CD4-positive, alpha-beta memory T cell (primary cell): Measurements from ENCODE around the gene DPM2. TPM values are rescaled to one million over a fixed set of nuclear protein-coding genes. Genes with fewer than 3 reads are reported as not detected.

Experiments used
- CTCF ChIA-PET: fragments of 350-600 bp; sonication (Branson Sonifier 250); formaldehyde crosslinking; loops from one replicate; lab custom pipeline; 2021; ENCODE audit warnings: inconsistent platforms; ENCODE audit not compliant: partially characterized antibody; lab: Charles Lee
- POLR2A ChIA-PET: fragments of 350-600 bp; sonication (Branson Sonifier 250); formaldehyde crosslinking; loops from one replicate; lab custom pipeline; 2021; ENCODE audit not compliant: partially characterized antibody; lab: Charles Lee
- DNase-seq, 5 donors: peaks; one replicate each; pipeline versions ENCODE4 v3.0.0 to v3.0.0-alpha.2; 2020 to 2022; ENCODE audit warnings: mixed read lengths in 1 of 5
- H3K27ac ChIP-seq: one replicate; pipeline ENCODE4 v1.7.0; 2013; ENCODE audit warnings: low read depth, low read length
- H3K27me3 ChIP-seq: 2 replicates; pipeline ENCODE4 v1.7.0; 2013; ENCODE audit warnings: mild to moderate bottlenecking, low read length, moderate library complexity; ENCODE audit not compliant: insufficient read depth
- H3K36me3 ChIP-seq: 2 replicates; pipeline ENCODE4 v1.7.0; 2013; ENCODE audit warnings: mild to moderate bottlenecking, low read length, moderate library complexity; ENCODE audit not compliant: insufficient read depth
- H3K4me1 ChIP-seq: 2 replicates; pipeline ENCODE4 v1.7.0; 2013; ENCODE audit warnings: mild to moderate bottlenecking, low read length, moderate library complexity; ENCODE audit not compliant: insufficient read depth
- H3K4me3 ChIP-seq, 2 donors: one replicate each; pipeline ENCODE4 v1.7.0; 2013; ENCODE audit warnings: low read length in 2 of 2, mild to moderate bottlenecking in 1 of 2
- H3K9me3 ChIP-seq, 2 donors: one replicate each; pipeline ENCODE4 v1.7.0; 2013; ENCODE audit warnings: low read length in 2 of 2, control low read depth in 1 of 2; ENCODE audit not compliant: control insufficient read depth in 1 of 2
- H3K27ac Mint-ChIP-seq, 7 donors: one replicate each; pipeline ENCODE4 v1.8.0; 2020 to 2021; ENCODE audit warnings: mixed read lengths in 7 of 7, mild to moderate bottlenecking in 6 of 7, inconsistent platforms in 3 of 7, moderate library complexity in 3 of 7
- H3K27me3 Mint-ChIP-seq, 2 donors: one replicate each; pipeline ENCODE4 v1.8.0; 2020 to 2021; ENCODE audit warnings: mixed read lengths in 2 of 2
- H3K36me3 Mint-ChIP-seq, 2 donors: one replicate each; pipeline ENCODE4 v1.8.0; 2020 to 2021; ENCODE audit warnings: mixed read lengths in 2 of 2, inconsistent platforms in 1 of 2, mild to moderate bottlenecking in 1 of 2
- H3K4me1 Mint-ChIP-seq, 4 donors: one replicate each; pipeline ENCODE4 v1.8.0; 2020 to 2021; ENCODE audit warnings: mixed read lengths in 4 of 4, mild to moderate bottlenecking in 1 of 4
- H3K4me3 Mint-ChIP-seq, 8 donors: one replicate each; pipeline ENCODE4 v1.8.0; 2020 to 2021; ENCODE audit warnings: mixed read lengths in 8 of 8, mild to moderate bottlenecking in 7 of 8, moderate library complexity in 6 of 8, inconsistent platforms in 3 of 8
- H3K9me3 Mint-ChIP-seq, 8 donors: one replicate each; pipeline ENCODE4 v1.8.0; 2020 to 2021; ENCODE audit warnings: mixed read lengths in 8 of 8, mild to moderate bottlenecking in 5 of 8, inconsistent platforms in 3 of 8, moderate library complexity in 1 of 8
- intact Hi-C: fragments of 100-400 bp; cut with micrococcal nuclease; formaldehyde crosslinking; loops from one replicate; pipeline ENCODE4 v1.15.1; 2023
- polyA plus RNA-seq, 2 donors: library from polyadenylated mRNA; unstranded; fragments of 300-500 nt; fragmentation: Illumina TruSeq; gene quantifications; one replicate each; pipeline ENCODE4 v1.2.3, GENCODE V29; 2021
- total RNA-seq, 2 experiments: library from RNA; stranded (reverse); gene quantifications; one replicate each; pipeline ENCODE4 v1.2.3, GENCODE V29; 2021

The DPM2 gene, protein sequence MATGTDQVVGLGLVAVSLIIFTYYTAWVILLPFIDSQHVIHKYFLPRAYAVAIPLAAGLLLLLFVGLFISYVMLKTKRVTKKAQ
- total RNA-seq (10 to 100 TPM; 37.0 to 39.7 TPM), polyA plus RNA-seq (10 to 100 TPM; 41.0 to 43.1 TPM)

- Histone ChIP-seq H3K36me3 (peaks cover 22% of the 10 kb centered on the region), H3K4me1 (peaks cover 37% of the 10 kb centered on the region), H3K4me3 (peak within 1 kb of the TSS; percentile 37 to 73), H3K9me3 (no peaks in the 10 kb centered on the region), H3K27ac (peak within 1 kb of the TSS; percentile 75), H3K27me3 (no peaks in the 10 kb centered on the region)
- intact Hi-C loops = loop anchor here (5.0 kb wide), 1 partner anchor 35 kb away; no protein-coding TSS in a partner anchor
- H3K4me3 Mint-ChIP-seq = peak within 1 kb of the TSS; percentile 88 to 98 (median 91)
- H3K27ac Mint-ChIP-seq = peak within 1 kb of the TSS; percentile 89 to 97 (median 97)
- peaks cover 23 to 53% (median 41%) of the 10 kb centered on the region in 4 donors for H3K4me1 Mint-ChIP-seq
- ChIA-PET POLR2A (interaction anchor here (0.7 to 16.4 kb wide), 25 partner anchors 9 to 713 kb away, joined by 3 to 250 read pairs (median 3); partner anchors contain the start of genes BBLN, CDK9, EEIG1 and NAIF1), CTCF (interaction anchor here (1.0 to 11.2 kb wide), 5 partner anchors 16 to 150 kb away, joined by 3 to 216 read pairs (median 4); no protein-coding TSS in a partner anchor)
- H3K27me3 Mint-ChIP-seq = no peaks in the 10 kb centered on the region
- peak; percentile 85 to 89 (median 87) for DNase-seq
- H3K9me3 Mint-ChIP-seq = peaks cover 0 to 7% (median 0%) of the 10 kb centered on the region in 8 donors
- peaks cover 24 to 35% of the 10 kb centered on the region in 2 donors for H3K36me3 Mint-ChIP-seq
These were observed at the start of gene DPM2 for GRCh38 chr9:127937388-127938297. DPM2 (minus strand) TSS chr9:127937854; CDS start chr9:127937820, 34 bp downstream.

- Histone ChIP-seq H3K36me3 (no peaks in the 10 kb centered on the region), H3K4me1 (peaks cover 27% of the 10 kb centered on the region), H3K27ac (no peak overlapping the region), H3K27me3 (no peaks in the 10 kb centered on the region), H3K4me3 (no peak overlapping the region), H3K9me3 (no peaks in the 10 kb centered on the region)
- Mint-ChIP-seq H3K27me3 (no peaks in the 10 kb centered on the region), H3K36me3 (no peaks in the 10 kb centered on the region), H3K4me3 (no peak overlapping the region), H3K27ac (peak overlapping the region in 1 of 7 donors; percentile 31), H3K9me3 (no peaks in the 10 kb centered on the region), H3K4me1 (peaks cover 25 to 34% (median 30%) of the 10 kb centered on the region in 4 donors)
- DNase-seq = no peak
- intact Hi-C loops = no loop called here
- CTCF ChIA-PET = interaction anchor here (2.0 to 2.3 kb wide), 2 partner anchors 20 to 47 kb away, joined by 5 to 16 read pairs; no protein-coding TSS in a partner anchor
- POLR2A ChIA-PET = interaction anchor here (1.4 to 36.2 kb wide), 2 partner anchors 9 to 39 kb away, joined by 3 to 1317 read pairs; no protein-coding TSS in a partner anchor
These were observed 49.5 kb upstream of the DPM2 start for GRCh38 chr9:127987103-127987614.

- Mint-ChIP-seq H3K27ac (peak overlapping the region in 2 of 7 donors; percentile 37 to 64), H3K9me3 (no peaks in the 10 kb centered on the region), H3K4me1 (peaks cover 27 to 33% (median 29%) of the 10 kb centered on the region in 4 donors), H3K36me3 (peaks cover 0 to 3% of the 10 kb centered on the region in 2 donors), H3K4me3 (no peak overlapping the region), H3K27me3 (no peaks in the 10 kb centered on the region)
- DNase-seq = no peak
- no peaks in the 10 kb centered on the region for H3K36me3 ChIP-seq
- no peak overlapping the region for H3K27ac ChIP-seq
- intact Hi-C loops = no loop called here
- peaks cover 23% of the 10 kb centered on the region for H3K4me1 ChIP-seq
- no peak overlapping the region for H3K4me3 ChIP-seq
- H3K27me3 ChIP-seq = no peaks in the 10 kb centered on the region
- ChIA-PET POLR2A (interaction anchor here (0.9 to 36.2 kb wide), 6 partner anchors 8 to 41 kb away, joined by 3 to 1317 read pairs (median 4); no protein-coding TSS in a partner anchor), CTCF (interaction anchor here (1.1 to 2.3 kb wide), 3 partner anchors 13 to 49 kb away, joined by 3 to 16 read pairs (median 5); no protein-coding TSS in a partner anchor)
- H3K9me3 ChIP-seq = no peaks in the 10 kb centered on the region
These were observed 47.4 kb upstream of the DPM2 start for GRCh38 chr9:127985011-127985410.

- ChIA-PET POLR2A (interaction anchor here (0.5 to 36.2 kb wide), 5 partner anchors 15 to 42 kb away, joined by 3 to 1317 read pairs (median 294); no protein-coding TSS in a partner anchor), CTCF (interaction anchor here (1.3 kb wide), 1 partner anchor 42 kb away, joined by 3 read pairs; no protein-coding TSS in a partner anchor)
- H3K27me3 ChIP-seq = no peaks in the 10 kb centered on the region
- H3K27ac Mint-ChIP-seq = peak overlapping the region in 3 of 7 donors; percentile 24 to 53 (median 29)
- H3K4me3 ChIP-seq = no peak overlapping the region
- no peak overlapping the region for H3K27ac ChIP-seq
- H3K9me3 ChIP-seq = no peaks in the 10 kb centered on the region
- intact Hi-C loops = no loop called here
- no peaks in the 10 kb centered on the region for H3K9me3 Mint-ChIP-seq
- peaks cover 3 to 13% of the 10 kb centered on the region in 2 donors for H3K36me3 Mint-ChIP-seq
- no peaks in the 10 kb centered on the region for H3K36me3 ChIP-seq
- DNase-seq = no peak
- H3K27me3 Mint-ChIP-seq = no peaks in the 10 kb centered on the region
- peak overlapping the region in 1 of 8 donors; percentile 39 for H3K4me3 Mint-ChIP-seq
- H3K4me1 ChIP-seq = peaks cover 23% of the 10 kb centered on the region
- peaks cover 23 to 33% (median 29%) of the 10 kb centered on the region in 4 donors for H3K4me1 Mint-ChIP-seq
These were observed 46.2 kb upstream of the DPM2 start for GRCh38 chr9:127983847-127984289.

- no peak for DNase-seq
- no peak overlapping the region for H3K27ac ChIP-seq
- H3K36me3 Mint-ChIP-seq = peaks cover 9 to 19% of the 10 kb centered on the region in 2 donors
- H3K4me1 Mint-ChIP-seq = peaks cover 23 to 33% (median 31%) of the 10 kb centered on the region in 4 donors
- H3K9me3 Mint-ChIP-seq = no peaks in the 10 kb centered on the region
- CTCF ChIA-PET = interaction anchor here (0.8 to 1.5 kb wide), 6 partner anchors 25 to 53 kb away, joined by 3 to 6 read pairs (median 4); no protein-coding TSS in a partner anchor
- H3K27me3 ChIP-seq = no peaks in the 10 kb centered on the region
- POLR2A ChIA-PET = interaction anchor here (0.6 to 36.2 kb wide), 6 partner anchors 15 to 43 kb away, joined by 3 to 1317 read pairs (median 272); partner anchors contain the start of gene DPM2
- no peaks in the 10 kb centered on the region for H3K9me3 ChIP-seq
- H3K27me3 Mint-ChIP-seq = no peaks in the 10 kb centered on the region
- H3K4me3 Mint-ChIP-seq = peak overlapping the region in 7 of 8 donors; percentile 1 to 37 (median 31)
- H3K36me3 ChIP-seq = no peaks in the 10 kb centered on the region
- intact Hi-C loops = no loop called here
- H3K4me1 ChIP-seq = peaks cover 26% of the 10 kb centered on the region
- H3K27ac Mint-ChIP-seq = peak overlapping the region in 2 of 7 donors; percentile 65 to 94
- no peak overlapping the region for H3K4me3 ChIP-seq
These were observed 45.3 kb upstream of the DPM2 start for GRCh38 chr9:127982912-127983311.

- Histone ChIP-seq H3K4me1 (peaks cover 39% of the 10 kb centered on the region), H3K9me3 (no peaks in the 10 kb centered on the region), H3K27ac (peak overlapping the region; percentile 78), H3K36me3 (no peaks in the 10 kb centered on the region), H3K27me3 (no peaks in the 10 kb centered on the region), H3K4me3 (peak overlapping the region in 1 of 2 donors; percentile 54)
- Mint-ChIP-seq H3K4me1 (peaks cover 21 to 44% (median 32%) of the 10 kb centered on the region in 4 donors), H3K9me3 (no peaks in the 10 kb centered on the region), H3K27me3 (no peaks in the 10 kb centered on the region), H3K27ac (peak overlapping the region; percentile 91 to 96 (median 93)), H3K36me3 (peaks cover 17 to 26% of the 10 kb centered on the region in 2 donors), H3K4me3 (peak overlapping the region; percentile 84 to 94 (median 90))
- CTCF ChIA-PET = interaction anchor here (0.6 to 17.5 kb wide), 15 partner anchors 10 to 53 kb away, joined by 3 to 182 read pairs (median 4); no protein-coding TSS in a partner anchor
- no peak for DNase-seq
- POLR2A ChIA-PET = interaction anchor here (1.4 to 36.2 kb wide), 8 partner anchors 16 to 212 kb away, joined by 4 to 1317 read pairs (median 136); partner anchors contain the start of genes DPM2, NAIF1 and SLC25A25
- intact Hi-C loops = loop anchor here (1.0 kb wide), 6 partner anchors 10 to 86 kb away; partner anchors contain the start of gene NAIF1
These were observed 44.0 kb upstream of the DPM2 start for GRCh38 chr9:127981559-127982121.
